C4-2B (cell line): ENCODE data around the gene EIF4H.

Experiments used
- H3K27ac ChIP-seq: fragments of 450-650 bp; 2 replicates; pipeline ENCODE4 v1.5.1; 2017
- CTCF ChIP-seq: fragments of 450-650 bp; conservative IDR thresholded peaks from 2 replicates; pipeline ENCODE4 v1.5.1; 2017; ENCODE audit warnings: mild to moderate bottlenecking
- ZFX ChIP-seq: fragments of 450-650 bp; IDR thresholded peaks from 2 replicates; pipeline ENCODE4 v1.6.1; 2017

Gene EIF4H

GRCh38 chr7:74228951-74229900 lies 55.1 kb downstream of the EIF4H start:
- H3K27ac ChIP-seq, result no peak overlapping the region
- TF ChIP-seq ZFX (no peak), CTCF (no peak)

GRCh38 chr7:74230446-74231231 lies 56.5 kb downstream of the EIF4H start:
- H3K27ac ChIP-seq, result no peak overlapping the region
- no peak for TF ChIP-seq CTCF
- TF ChIP-seq ZFX, result no peak

GRCh38 chr7:74231232-74231590 lies 57.1 kb downstream of the EIF4H start:
- TF ChIP-seq ZFX, result no peak
- TF ChIP-seq CTCF, result no peak
- H3K27ac ChIP-seq, result no peak overlapping the region

GRCh38 chr7:74233655-74234285 lies 59.6 kb downstream of the EIF4H start:
- TF ChIP-seq ZFX (no peak), CTCF (no peak)
- no peak overlapping the region for H3K27ac ChIP-seq

GRCh38 chr7:74235518-74236268 lies 61.5 kb downstream of the EIF4H start:
- H3K27ac ChIP-seq, result no peak overlapping the region
- TF ChIP-seq CTCF, result no peak
- no peak for TF ChIP-seq ZFX

GRCh38 chr7:74236284-74236683 lies 62.1 kb downstream of the EIF4H start:
- H3K27ac ChIP-seq, result no peak overlapping the region
- TF ChIP-seq CTCF, result no peak
- no peak for TF ChIP-seq ZFX
